Testis (tissue), 3 donors: ENCODE results near the gene TBPL1. TPM values are rescaled to one million over a fixed set of nuclear protein-coding genes. Genes with fewer than 3 reads are reported as not detected.
"Not testable (repeated sequence)": the region's sequence is repeated elsewhere in the genome, so short reads cannot be mapped to it uniquely, and the experiment has no call there.

ENCODE experiments used
- DNase-seq: peaks from one replicate; pipeline ENCODE4 v3.0.0-alpha.2; 2019
- H3K27ac ChIP-seq, 2 donors: fragments of 200-600 bp; sonication (generic); one replicate each; pipeline ENCODE4 v1.5.1; 2019
- H3K27me3 ChIP-seq: fragments of 200-600 bp; sonication (generic); one replicate; pipeline ENCODE4 v1.5.1; 2019
- H3K36me3 ChIP-seq: fragments of 200-600 bp; sonication (generic); one replicate; pipeline ENCODE4 v1.5.1; 2017; ENCODE audit warnings: low read depth; ENCODE audit errors: missing control alignments
- H3K4me1 ChIP-seq: fragments of 200-600 bp; sonication (generic); one replicate; pipeline ENCODE4 v1.5.1; 2019
- H3K4me3 ChIP-seq, 2 donors: fragments of 200-600 bp; sonication (generic); one replicate each; pipeline ENCODE4 v1.5.1; 2017 to 2019
- H3K9me3 ChIP-seq: fragments of 200-600 bp; sonication (generic); one replicate; pipeline ENCODE4 v1.5.1; 2017
- CTCF ChIP-seq, 3 experiments: fragments of 450-650 bp in 2 of 3; fragments of 200-600 bp in 1 of 3; sonication (generic) in 1 of 3; IDR thresholded peaks; one replicate each; pipeline ENCODE4 v1.5.1; 2016 to 2019; ENCODE audit warnings: antibody characterized with exemption in 3 of 3, mild to moderate bottlenecking in 2 of 3, moderate library complexity in 1 of 3
- POLR2A ChIP-seq: fragments of 450-650 bp; IDR thresholded peaks from one replicate; pipeline ENCODE4 v1.6.1; 2017; ENCODE audit warnings: antibody characterized with exemption, mild to moderate bottlenecking, moderate library complexity
- WGBS, 2 donors: methylation state at CpG; one replicate each; pipeline ENCODE4 v1.1.5; 2018; 5-methylcytosine and 5-hydroxymethylcytosine counted together
- intact Hi-C: fragments of 100-400 bp; cut with DNase I; formaldehyde crosslinking; loops from one replicate; pipeline ENCODE4 v1.15.1; 2023; ENCODE audit warnings: low total_unique reads
- polyA plus RNA-seq: library from polyadenylated mRNA; stranded (reverse); fragments of 350-450 nt; fragmentation: Illumina TruSeq; extraction: RNeasy Lipid Tissue Mini Kit (QIAGEN cat#74804); gene quantifications from one replicate; pipeline ENCODE4 v1.2.3, GENCODE V29; 2014; ENCODE audit warnings: low read depth, low replicate concordance; ENCODE audit not compliant: insufficient read depth
- total RNA-seq, 2 donors: library from RNA; depleted of rRNA; stranded (reverse); fragments of >200 nt; gene quantifications; one replicate each; pipeline ENCODE4 v1.2.3, GENCODE V29; 2016

The TBPL1 gene
- total and polyA plus RNA-seq, 3 donors from 2014 or later, result 63.4 to 327 (median 77.9) TPM

- 56 to 60% methylated on average over 2 of the region's 2 CpGs for WGBS, 2 donors
- Histone ChIP-seq H3K36me3 (no peaks in the 10 kb centered on the region), H3K27ac (no peak overlapping the region), H3K4me1 (peaks cover 1% of the 10 kb centered on the region), H3K27me3 (no peaks in the 10 kb centered on the region), H3K9me3 (no peaks in the 10 kb centered on the region), H3K4me3 (no peak overlapping the region)
- TF ChIP-seq POLR2A, result no peak
- TF ChIP-seq CTCF (IDR thresholded peaks at IDR 0.05), result no peak
- no peak for DNase-seq
- intact Hi-C loops, result loop anchor here (10.0 kb wide), 1 partner anchor 87 kb away; no protein-coding TSS in a partner anchor
These were observed 25.2 kb downstream of the TBPL1 start for GRCh38 chr6:133977983-133978895.

- no peaks in the 10 kb centered on the region for H3K9me3 ChIP-seq
- WGBS, 2 donors, result 74 to 77% methylated on average over 2 of the region's 2 CpGs
- no peaks in the 10 kb centered on the region for H3K27me3 ChIP-seq
- DNase-seq, result no peak
- no peaks in the 10 kb centered on the region for H3K36me3 ChIP-seq
- TF ChIP-seq POLR2A (no peak), CTCF (IDR thresholded peaks at IDR 0.05) (no peak)
- intact Hi-C loops, result loop anchor here (10.0 kb wide), 1 partner anchor 86 kb away; no protein-coding TSS in a partner anchor
- H3K4me3 ChIP-seq, result no peak overlapping the region
- no peak overlapping the region for H3K27ac ChIP-seq
- no peaks in the 10 kb centered on the region for H3K4me1 ChIP-seq
These were observed 25.8 kb downstream of the TBPL1 start for GRCh38 chr6:133978896-133979240.

GRCh38 chr6:133979269-133979963 lies 26.4 kb downstream of the TBPL1 start:
- not testable (repeated sequence) for H3K4me3 ChIP-seq, H3K36me3 ChIP-seq, DNase-seq, H3K9me3 ChIP-seq, H3K4me1 ChIP-seq, H3K27ac ChIP-seq, H3K27me3 ChIP-seq
- WGBS, 2 donors, result 79 to 92% methylated on average over 7 of the region's 7 CpGs
- intact Hi-C loops, result loop anchor here (10.0 kb wide), 1 partner anchor 85 kb away; no protein-coding TSS in a partner anchor

GRCh38 chr6:133980168-133980567 lies 27.1 kb downstream of the TBPL1 start:
- Histone ChIP-seq H3K4me3 (no peak overlapping the region), H3K4me1 (no peaks in the 10 kb centered on the region), H3K9me3 (no peaks in the 10 kb centered on the region), H3K27ac (no peak overlapping the region), H3K27me3 (no peaks in the 10 kb centered on the region), H3K36me3 (no peaks in the 10 kb centered on the region)
- DNase-seq, result no peak
- TF ChIP-seq CTCF (IDR thresholded peaks at IDR 0.05) (no peak), POLR2A (no peak)
- WGBS, 2 donors, result 89 to 92% methylated on average over 3 of the region's 3 CpGs
- intact Hi-C loops, result no loop called here
